ENCODE results near the gene C17orf50.
"Not testable (repeated sequence)": the region's sequence is repeated elsewhere in the genome, so short reads cannot be mapped to it uniquely, and the experiment has no call there.

C17orf50 gene

DNA sequence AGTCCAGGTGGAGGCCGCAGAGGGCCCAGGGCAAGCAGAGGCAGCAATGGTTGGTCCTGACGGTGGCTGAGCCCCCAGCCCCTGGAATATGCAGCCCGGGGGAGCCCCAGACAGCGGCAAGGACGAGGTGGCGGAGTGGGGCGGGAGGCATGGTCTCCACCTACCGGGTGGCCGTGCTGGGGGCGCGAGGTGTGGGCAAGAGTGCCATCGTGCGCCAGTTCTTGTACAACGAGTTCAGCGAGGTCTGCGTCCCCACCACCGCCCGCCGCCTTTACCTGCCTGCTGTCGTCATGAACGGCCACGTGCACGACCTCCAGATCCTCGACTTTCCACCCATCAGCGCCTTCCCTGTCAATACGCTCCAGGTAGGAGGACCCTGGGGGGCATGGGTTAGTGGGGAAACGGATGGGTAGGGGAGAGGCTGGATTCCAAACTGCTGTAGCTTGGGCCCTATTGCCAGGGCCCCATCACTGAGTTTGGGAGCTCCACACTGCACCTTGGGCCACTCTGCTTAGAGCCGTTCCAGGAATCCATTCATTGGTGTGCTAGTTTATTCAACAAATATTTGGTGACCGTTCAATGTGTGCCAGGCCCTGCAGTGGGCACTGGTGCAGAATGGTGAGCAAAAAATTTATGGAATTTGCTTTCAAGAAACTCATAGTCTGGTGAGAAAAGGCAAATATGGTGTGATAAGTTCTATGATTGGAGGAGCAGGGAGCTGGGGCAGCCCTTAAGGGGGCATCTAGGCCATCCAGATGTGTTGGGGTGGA is 25.5 kb upstream of the C17orf50 start:
- no peak for DNase-seq

GRCh38 chr17:35736236-35736635 is 24.5 kb upstream of the C17orf50 start:
- no peak for DNase-seq

GRCh38 chr17:35738519-35739133 is 22.1 kb upstream of the C17orf50 start:
- no peak for DNase-seq

- no peak for DNase-seq
Measured at GRCh38 chr17:35740216-35740615, 20.5 kb upstream of the C17orf50 start.

- DNase-seq = no peak
Measured at GRCh38 chr17:35740997-35741931, 19.4 kb upstream of the C17orf50 start.

GRCh38 chr17:35742496-35742895 is 18.2 kb upstream of the C17orf50 start:
- DNase-seq = no peak

DNA sequence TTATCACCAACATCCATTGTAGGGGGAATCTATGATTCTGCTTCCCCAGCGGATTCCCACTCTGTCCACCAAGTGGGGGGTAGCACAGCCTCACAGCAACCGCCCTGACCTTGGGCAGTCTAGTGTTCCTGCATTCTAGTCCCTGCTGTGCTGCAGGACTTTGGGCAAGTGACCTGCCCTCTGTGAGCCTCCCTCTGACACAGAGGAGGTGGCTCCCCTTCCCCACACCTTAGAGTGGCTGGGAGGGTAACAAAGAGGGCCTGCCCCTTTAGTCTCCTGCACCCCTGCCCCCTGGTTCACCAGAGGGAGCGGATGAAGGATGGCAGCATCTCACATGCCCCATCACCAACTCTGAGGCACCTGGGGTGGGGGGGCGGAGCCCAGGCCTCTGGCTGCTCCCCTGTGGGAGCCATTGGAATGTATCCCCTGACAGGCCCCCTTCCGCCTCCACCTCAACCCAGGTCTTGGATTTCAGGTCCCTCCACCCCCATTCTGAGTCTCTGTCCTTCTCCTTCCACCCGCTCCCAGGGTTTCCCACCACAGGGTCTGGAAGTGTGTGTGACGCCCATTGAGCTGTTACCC is 17.7 kb upstream of the C17orf50 start:
- no peak for DNase-seq

DNA sequence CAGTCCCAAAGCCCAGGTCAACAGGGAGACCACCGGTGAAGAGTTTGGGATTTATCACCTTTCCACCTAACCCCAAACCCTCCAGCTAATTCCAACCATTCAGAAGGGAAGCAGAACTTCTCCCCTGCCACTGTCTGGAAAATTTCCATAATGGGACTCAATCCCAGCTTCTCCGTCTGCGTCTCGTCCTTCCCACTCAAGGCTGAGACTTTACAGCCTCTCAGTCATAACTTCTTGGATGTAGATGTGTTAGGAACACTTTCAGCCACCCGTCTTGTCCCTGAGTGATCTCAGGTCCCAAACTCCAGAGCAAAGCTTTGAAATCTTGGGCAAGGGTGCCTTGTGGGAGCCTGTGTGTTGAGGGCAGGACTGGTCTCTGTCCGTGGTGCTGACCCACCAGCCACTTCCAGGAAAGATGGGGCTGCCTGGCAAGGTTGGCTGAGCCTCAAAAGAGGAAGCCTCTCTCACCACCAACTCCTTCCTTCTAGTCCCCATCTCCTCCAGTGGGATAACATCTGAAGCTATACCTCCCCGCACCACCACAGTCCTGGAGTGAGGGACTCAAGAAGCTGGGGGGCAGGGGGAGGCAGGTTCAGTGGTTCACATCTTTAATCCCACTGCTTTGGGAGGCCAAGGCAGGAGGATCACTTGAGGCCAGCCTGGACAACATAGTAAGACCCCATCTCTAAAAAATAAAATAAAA is 16.9 kb upstream of the C17orf50 start:
- DNase-seq = peak; percentile 66

DNA sequence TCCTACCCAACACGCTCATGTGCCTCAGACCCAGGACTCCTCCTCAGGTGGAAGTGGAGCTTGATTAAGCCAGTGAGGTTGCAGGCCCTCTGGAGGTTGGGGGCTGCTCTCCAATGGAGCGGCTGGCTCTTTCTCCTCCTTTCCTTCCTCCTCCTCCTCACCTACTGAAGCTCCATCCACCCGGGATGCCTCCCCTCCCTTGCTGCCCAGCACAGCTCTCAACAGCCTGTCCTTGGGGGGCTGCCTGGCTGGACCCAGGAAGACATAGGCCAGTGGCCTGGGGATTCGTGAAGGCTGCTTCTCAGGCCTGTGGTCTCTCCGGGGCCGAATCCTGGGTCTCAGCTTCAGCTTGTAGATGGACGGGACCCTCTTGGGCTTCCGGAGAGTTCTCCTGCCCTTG is 15.9 kb upstream of the C17orf50 start:
- DNase-seq = no peak

GRCh38 chr17:35745246-35745645 is 15.4 kb upstream of the C17orf50 start:
- no peak for DNase-seq

DNA sequence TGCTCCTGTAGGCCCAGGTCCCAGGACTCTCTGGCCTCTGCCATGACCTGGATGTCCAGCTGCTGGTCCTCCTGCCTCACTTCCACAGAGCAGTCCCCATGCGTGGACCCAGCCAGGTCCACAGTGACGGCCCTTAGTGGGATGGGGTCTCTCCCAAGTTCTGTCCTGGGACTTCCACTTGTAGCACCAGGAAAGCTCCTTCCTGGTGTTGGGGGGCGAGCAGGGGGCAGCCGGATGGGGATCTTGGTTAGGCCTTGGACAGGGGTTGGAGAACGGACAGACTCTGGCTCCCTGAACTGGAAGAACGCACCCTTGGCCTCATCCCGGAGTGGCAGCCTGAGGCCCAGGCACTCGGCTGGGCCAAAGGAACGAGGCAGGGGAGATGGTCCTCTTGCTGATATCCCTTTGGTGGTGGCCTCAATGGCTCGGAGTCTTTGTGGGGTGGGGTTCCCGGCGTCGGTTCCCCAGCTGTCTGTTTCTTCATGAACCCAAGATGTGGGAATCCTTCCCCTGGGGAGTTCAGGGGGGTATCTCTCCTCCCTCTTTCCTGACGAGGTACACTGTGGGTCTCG is 14.9 kb upstream of the C17orf50 start:
- no peak for DNase-seq

DNA sequence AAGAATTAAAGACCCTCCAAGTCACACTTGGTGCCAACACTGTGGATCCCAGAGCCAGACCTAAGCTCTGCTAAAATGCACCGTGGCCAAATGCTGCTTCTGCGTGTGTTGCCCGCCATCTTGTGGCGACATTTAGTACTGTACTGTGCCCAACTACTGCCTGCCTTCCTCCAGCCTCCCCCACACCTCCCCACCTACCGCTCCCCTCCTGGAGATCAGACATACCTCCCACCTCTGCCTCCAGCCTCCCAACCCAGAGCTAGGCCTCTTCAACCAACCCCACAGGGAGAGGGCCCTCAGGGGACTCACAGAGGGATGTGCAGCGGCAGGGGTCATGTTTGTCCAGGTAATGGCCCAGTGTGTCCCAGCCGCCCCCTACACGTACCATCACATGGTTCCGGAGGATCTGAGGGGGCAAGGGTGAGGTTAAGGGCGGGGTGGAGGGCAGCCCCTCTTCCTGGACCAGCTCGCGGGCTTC is 13.1 kb upstream of the C17orf50 start:
- peak; percentile 53 for DNase-seq

- no peak for DNase-seq
Measured at GRCh38 chr17:35748341-35748841, 12.3 kb upstream of the C17orf50 start.

DNA sequence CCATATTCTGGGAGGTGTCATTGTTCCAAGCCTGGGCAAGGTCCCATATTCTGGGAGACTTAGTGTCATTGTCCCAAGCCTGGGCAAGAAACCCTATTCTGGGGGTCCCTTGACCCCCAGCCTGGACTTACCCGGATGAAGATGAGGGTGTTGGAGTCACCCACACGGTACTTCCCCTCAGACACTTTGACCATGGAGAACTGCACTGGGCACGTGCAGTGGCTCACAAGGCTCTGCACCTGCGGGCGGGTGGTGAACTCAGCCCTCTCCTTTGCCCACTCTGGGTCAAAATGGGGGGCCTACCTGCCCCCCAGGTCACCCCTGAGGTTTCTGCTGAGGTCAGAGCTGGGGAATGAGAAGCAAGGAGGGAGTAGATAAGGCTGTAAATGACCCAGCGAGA is 11.7 kb upstream of the C17orf50 start:
- DNase-seq = no peak

DNA sequence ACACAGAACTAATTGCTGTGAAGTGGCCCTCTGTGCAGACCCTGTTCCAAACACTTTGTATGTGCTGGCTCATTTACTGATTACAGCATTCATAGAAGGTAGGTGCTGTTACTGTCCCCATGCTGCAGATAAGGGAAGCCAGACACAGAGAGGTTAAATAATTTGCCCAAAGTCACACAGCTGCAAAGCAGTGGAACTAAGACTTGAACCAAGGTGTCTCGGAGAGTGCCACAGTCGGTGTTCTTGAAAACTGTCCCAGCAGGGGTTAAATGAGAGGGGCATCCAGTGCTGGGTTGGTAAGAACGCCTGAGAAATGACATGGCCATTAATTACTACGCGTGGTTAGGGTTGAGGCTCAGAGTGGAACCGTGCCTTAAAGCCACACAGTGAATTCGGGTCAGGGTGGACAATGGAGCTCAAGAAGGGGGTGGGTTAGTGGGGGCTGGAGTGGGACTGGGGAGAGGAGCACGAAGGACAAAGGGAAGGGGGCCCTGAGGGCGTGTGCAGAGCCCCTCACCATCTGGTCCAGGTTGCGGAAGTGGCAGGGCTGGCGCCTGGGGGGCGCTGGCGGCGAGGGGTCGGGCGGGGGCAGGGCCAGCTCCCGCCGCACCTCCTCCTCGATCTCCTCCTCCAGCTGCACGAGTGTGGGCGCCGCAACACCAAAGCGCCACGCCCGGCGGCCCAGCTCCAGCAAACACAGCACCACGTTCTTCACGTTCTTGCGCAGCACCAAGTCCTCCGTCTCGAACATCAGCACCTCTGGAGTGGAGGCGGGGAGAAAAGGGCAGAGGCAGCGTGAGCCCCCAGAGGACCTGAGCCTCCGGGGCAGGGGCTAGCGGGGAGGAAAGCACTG is 10.9 kb upstream of the C17orf50 start:
- no peak for DNase-seq

DNA sequence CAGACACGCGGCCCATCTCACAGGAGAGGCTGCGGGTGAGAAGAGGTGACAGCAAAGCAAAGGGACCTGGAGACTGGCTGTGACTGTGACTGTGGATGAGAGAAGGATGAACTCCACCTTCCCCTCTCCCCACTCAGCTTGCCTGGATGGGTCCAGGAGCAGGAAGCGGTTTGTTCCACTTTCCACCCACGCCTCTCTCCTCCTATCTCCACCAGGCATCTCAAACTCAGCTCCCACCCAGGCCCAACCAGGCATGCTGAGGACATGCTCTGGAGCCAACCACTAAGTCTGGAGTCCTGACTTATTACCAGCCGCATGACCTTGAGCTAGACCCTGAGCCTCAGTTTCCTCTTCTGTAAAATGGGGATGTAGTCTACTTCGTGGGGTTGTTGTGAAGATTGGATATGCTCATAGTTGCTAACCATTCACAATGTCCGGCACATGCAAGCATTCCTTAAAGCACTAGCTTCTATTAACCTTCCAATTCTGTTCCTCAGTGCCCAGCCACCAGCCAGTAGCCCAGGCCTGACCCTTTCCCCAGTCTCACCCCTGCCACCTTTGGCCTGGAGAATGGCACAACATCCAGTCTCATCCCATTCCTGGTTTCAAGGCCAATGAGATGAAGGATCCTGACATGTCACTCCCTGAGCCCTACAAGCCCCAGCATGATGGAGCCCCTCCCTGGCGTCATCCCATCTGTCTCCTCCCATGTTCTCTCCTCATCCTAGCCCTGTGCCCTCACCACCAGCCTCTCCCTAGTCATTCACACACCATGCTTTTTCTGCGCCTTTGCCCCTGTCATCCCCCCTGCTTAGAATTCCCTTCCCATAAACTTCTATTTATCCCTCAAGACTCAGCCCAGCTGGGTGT is 9.9 kb upstream of the C17orf50 start:
- no peak for DNase-seq

DNA sequence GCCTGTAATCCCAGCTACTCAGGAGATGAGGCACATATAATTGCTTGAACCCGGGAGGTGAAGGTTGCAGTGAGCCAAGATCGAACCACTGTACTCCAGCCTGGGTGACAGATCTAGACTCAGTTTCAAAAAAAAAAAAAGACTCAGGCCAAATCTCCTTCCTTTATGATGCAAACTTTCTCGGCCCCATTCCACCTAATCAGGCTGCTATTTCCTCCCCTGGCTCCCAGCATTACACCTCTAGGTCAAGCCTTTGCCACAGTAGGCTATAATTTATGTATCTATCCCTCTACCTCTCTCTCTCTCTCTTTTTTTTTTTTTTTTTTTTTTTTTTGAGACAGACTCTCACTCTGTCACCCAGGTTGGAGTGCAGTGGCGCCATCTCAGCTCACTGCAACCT is 9.1 kb upstream of the C17orf50 start:
- DNase-seq = not testable (repeated sequence)

- DNase-seq = no peak
Measured at GRCh38 chr17:35752471-35752870, 8.2 kb upstream of the C17orf50 start.

GRCh38 chr17:35752945-35753764 is 7.5 kb upstream of the C17orf50 start, which contains the start of gene GAS2L2:
GAS2L2 (minus strand) TSS chr17:35753239; CDS start chr17:35752850, 389 bp downstream.
- no peak for DNase-seq
